Measurements from ENCODE around the gene BPIFB2.

BPIFB2 gene

GRCh38 chr20:32982617-32983458, 24.7 kb upstream of the BPIFB2 start:
- in situ Hi-C loops (cut with MboI; ENCODE audit: low sequenced_read_pairs, unreplicated experiment), result no loop called here
- no peak for DNase-seq (ENCODE audit: low spot score)
- TF ChIP-seq, protein P1, sequence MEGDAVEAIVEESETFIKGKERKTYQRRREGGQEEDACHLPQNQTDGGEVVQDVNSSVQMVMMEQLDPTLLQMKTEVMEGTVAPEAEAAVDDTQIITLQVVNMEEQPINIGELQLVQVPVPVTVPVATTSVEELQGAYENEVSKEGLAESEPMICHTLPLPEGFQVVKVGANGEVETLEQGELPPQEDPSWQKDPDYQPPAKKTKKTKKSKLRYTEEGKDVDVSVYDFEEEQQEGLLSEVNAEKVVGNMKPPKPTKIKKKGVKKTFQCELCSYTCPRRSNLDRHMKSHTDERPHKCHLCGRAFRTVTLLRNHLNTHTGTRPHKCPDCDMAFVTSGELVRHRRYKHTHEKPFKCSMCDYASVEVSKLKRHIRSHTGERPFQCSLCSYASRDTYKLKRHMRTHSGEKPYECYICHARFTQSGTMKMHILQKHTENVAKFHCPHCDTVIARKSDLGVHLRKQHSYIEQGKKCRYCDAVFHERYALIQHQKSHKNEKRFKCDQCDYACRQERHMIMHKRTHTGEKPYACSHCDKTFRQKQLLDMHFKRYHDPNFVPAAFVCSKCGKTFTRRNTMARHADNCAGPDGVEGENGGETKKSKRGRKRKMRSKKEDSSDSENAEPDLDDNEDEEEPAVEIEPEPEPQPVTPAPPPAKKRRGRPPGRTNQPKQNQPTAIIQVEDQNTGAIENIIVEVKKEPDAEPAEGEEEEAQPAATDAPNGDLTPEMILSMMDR (IDR thresholded peaks at IDR 0.05; ENCODE audit: borderline replicate concordance, control extremely low read depth, extremely low read depth, insufficient read depth, missing control alignments), result no peak

- TF ChIP-seq, protein P1 (IDR thresholded peaks at IDR 0.05; ENCODE audit: borderline replicate concordance, control extremely low read depth, extremely low read depth, insufficient read depth, missing control alignments), result no peak
- DNase-seq (ENCODE audit: low spot score), result no peak
- in situ Hi-C loops (cut with MboI; ENCODE audit: low sequenced_read_pairs, unreplicated experiment), result no loop called here
Observed at GRCh38 chr20:32983459-32984112, 23.9 kb upstream of the BPIFB2 start.

GRCh38 chr20:32984196-32984595, 23.3 kb upstream of the BPIFB2 start:
- TF ChIP-seq, protein P1 (IDR thresholded peaks at IDR 0.05; ENCODE audit: borderline replicate concordance, control extremely low read depth, extremely low read depth, insufficient read depth, missing control alignments), result no peak
- in situ Hi-C loops (cut with MboI; ENCODE audit: low sequenced_read_pairs, unreplicated experiment), result no loop called here
- DNase-seq (ENCODE audit: low spot score), result no peak

- DNase-seq (ENCODE audit: low spot score), result no peak
- in situ Hi-C loops (cut with MboI; ENCODE audit: low sequenced_read_pairs, unreplicated experiment), result no loop called here
- TF ChIP-seq, protein P1 (IDR thresholded peaks at IDR 0.05; ENCODE audit: borderline replicate concordance, control extremely low read depth, extremely low read depth, insufficient read depth, missing control alignments), result no peak
Observed at GRCh38 chr20:32984631-32985354, 22.7 kb upstream of the BPIFB2 start.

DNA sequence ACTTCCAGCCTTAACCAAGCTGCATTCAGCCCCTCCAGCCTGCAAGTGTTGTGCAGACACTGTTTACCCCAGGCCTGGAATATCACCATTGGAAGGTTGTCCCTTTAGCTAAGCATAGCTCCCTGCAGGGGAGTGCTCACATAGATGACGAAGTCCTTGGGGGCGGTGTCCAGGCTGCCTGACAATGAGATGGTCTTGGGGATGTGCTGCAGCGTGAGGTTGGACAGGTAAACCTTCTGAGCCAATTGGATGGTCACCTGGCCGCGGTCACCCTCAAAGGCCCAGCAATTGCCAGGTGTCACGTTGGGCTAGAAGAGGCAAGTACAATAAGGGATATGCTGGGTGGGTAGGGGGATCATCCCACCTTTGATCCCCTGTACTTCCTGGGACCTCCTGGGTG, 21.9 kb upstream of the BPIFB2 start:
- in situ Hi-C loops (cut with MboI; ENCODE audit: low sequenced_read_pairs, unreplicated experiment), result no loop called here
- DNase-seq (ENCODE audit: low spot score), result no peak

More for the DNA sequence above, 21.9 kb upstream of the BPIFB2 start:
- TF ChIP-seq, protein P1 (IDR thresholded peaks at IDR 0.05; ENCODE audit: borderline replicate concordance, control extremely low read depth, extremely low read depth, insufficient read depth, missing control alignments), result no peak

Data from GM13976 (cell line).